Measurements from ENCODE around the gene ESR2.

DNA sequence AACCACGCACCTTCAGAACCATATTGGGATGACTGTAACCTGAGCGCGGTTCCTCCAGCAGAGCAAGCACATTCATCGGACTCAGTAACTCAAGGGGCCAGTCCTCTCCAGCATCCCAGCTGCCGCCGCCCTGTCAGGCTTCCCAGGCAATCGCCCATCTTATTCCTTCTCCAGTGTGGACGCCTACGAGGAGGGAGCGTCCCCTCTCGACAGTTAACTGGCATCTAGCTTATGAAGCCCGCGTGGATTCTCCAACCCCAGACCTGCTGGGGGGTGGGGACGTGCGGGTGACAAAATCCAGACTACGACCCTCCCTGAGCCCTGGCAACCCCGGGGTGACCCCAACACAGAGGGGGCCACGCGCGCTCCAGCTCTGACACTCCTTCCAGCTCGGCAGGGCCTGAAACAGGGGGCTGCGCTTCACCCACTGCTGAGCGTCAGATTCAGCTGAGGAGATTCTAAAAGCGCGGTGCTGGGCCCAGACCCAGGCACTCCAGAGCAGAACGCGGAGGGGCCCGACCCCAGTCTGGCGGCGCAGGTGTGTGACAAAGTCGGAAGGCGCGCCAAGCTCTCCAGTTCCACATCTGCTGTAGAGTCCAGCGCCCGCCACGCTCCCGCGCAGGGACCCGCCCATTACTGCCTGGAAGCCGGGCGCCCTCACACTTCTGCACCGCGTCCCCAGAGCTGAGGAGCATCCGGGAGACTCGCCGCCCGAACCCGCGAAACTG, 43.9 kb upstream of the ESR2 start:
- peak; percentile 44 to 77 (median 66) for TF ChIP-seq POLR2A (IDR thresholded peaks at IDR 0.05)
- TF ChIP-seq, protein P1, sequence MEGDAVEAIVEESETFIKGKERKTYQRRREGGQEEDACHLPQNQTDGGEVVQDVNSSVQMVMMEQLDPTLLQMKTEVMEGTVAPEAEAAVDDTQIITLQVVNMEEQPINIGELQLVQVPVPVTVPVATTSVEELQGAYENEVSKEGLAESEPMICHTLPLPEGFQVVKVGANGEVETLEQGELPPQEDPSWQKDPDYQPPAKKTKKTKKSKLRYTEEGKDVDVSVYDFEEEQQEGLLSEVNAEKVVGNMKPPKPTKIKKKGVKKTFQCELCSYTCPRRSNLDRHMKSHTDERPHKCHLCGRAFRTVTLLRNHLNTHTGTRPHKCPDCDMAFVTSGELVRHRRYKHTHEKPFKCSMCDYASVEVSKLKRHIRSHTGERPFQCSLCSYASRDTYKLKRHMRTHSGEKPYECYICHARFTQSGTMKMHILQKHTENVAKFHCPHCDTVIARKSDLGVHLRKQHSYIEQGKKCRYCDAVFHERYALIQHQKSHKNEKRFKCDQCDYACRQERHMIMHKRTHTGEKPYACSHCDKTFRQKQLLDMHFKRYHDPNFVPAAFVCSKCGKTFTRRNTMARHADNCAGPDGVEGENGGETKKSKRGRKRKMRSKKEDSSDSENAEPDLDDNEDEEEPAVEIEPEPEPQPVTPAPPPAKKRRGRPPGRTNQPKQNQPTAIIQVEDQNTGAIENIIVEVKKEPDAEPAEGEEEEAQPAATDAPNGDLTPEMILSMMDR (IDR thresholded peaks at IDR 0.05) = no peak

Measured in body of pancreas (tissue), 4 donors.